ENCODE results near the gene COMMD10. TPM values are rescaled to one million over a fixed set of nuclear protein-coding genes. Genes with fewer than 3 reads are reported as not detected.

The COMMD10 gene
- total and polyA plus RNA-seq, 10 donors, result 16.6 to 55.4 (median 42.9) TPM

DNA sequence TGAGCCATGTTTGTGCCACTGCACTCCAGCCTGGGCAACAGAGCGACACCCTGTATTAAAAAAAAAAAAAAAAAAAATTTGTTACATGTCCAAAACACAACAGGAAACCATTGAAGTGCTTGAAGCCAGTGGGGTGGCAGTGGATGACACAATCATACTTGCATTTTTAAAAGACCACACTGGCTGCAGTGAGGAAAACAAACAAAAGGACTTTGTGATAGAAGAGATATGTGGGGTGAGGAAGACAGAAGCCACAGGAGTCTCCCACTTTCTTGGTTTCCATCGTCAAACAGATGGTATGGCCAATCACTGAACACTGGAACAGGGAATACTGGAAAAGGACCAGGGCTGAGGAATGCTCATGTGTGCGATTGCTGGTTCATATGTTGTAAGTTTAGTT, 20.9 kb upstream of the COMMD10 start:
- Histone ChIP-seq H3K4me1 (peaks cover 0 to 5% (median 2%) of the 10 kb centered on the region in 6 donors), H3K36me3 (no peaks in the 10 kb centered on the region), H3K9me3 (no peaks in the 10 kb centered on the region), H3K4me3 (no peak overlapping the region), H3K27me3 (replicated peaks in 1 of 7) (peaks cover 0 to 12% (median 0%) of the 10 kb centered on the region in 7 donors), H3K27ac (no peak overlapping the region)
- intact Hi-C loops (cut with DNase I; ENCODE audit: low total_unique reads), result loop anchor here (10.0 kb wide), 1 partner anchor 219 kb away; the partner anchor contains the start of genes AP3S1 and ATG12
- TF ChIP-seq, protein P1, sequence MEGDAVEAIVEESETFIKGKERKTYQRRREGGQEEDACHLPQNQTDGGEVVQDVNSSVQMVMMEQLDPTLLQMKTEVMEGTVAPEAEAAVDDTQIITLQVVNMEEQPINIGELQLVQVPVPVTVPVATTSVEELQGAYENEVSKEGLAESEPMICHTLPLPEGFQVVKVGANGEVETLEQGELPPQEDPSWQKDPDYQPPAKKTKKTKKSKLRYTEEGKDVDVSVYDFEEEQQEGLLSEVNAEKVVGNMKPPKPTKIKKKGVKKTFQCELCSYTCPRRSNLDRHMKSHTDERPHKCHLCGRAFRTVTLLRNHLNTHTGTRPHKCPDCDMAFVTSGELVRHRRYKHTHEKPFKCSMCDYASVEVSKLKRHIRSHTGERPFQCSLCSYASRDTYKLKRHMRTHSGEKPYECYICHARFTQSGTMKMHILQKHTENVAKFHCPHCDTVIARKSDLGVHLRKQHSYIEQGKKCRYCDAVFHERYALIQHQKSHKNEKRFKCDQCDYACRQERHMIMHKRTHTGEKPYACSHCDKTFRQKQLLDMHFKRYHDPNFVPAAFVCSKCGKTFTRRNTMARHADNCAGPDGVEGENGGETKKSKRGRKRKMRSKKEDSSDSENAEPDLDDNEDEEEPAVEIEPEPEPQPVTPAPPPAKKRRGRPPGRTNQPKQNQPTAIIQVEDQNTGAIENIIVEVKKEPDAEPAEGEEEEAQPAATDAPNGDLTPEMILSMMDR (IDR thresholded peaks at IDR 0.05 in 8 of 11, conservative IDR thresholded peaks at IDR 0.05 in 3 of 11), result no peak
- TF ChIP-seq POLR2AphosphoS5 (IDR thresholded peaks at IDR 0.05) (no peak), POLR2A (IDR thresholded peaks at IDR 0.05) (no peak)
- 82 to 91% (median 89%) methylated on average over 3 of the region's 3 CpGs for WGBS, 5 donors
- DNase-seq, result no peak

DNA sequence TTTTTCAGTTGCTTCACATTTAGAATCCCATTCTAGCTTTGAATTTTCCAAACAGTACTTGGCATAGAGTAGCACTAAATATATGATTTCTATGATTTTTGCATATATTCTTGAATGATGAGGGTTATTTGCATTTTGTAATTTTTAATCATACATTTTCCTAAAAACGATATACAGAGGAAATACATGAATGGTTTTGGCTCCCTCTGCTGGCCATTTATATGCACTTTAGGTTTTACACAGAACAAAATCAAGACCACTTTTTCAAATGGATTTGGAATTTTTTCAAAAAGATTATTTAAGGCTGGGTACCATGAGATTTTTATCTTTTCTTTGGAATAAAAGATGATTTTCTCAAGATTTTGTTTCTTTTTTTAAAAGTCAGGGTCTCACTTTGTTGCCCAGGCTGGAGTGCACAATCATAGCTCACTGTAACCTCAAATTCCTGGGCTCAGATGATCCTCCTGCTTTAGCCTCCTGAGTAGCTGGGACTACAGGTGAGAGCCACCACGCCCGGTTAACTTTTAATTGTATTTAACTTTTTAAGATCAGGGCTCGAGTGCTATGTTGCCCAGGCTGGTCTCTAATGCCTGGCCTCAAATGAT, 16.7 kb upstream of the COMMD10 start:
- no peak for DNase-seq
- no peak overlapping the region for H3K27ac ChIP-seq
- 21 to 35% (median 27%) methylated on average over 4 of the region's 4 CpGs for WGBS, 5 donors
- H3K4me3 ChIP-seq, result no peak overlapping the region
- no peaks in the 10 kb centered on the region for H3K9me3 ChIP-seq
- no peak for TF ChIP-seq POLR2AphosphoS5 (IDR thresholded peaks at IDR 0.05)
- TF ChIP-seq, protein P1 (IDR thresholded peaks at IDR 0.05 in 8 of 11, conservative IDR thresholded peaks at IDR 0.05 in 3 of 11), result peak; percentile 39 to 85 (median 76)
- H3K27me3 ChIP-seq (replicated peaks in 1 of 7), result peaks cover 0 to 5% (median 0%) of the 10 kb centered on the region in 7 donors
- H3K4me1 ChIP-seq, result peaks cover 0 to 5% (median 2%) of the 10 kb centered on the region in 6 donors
- intact Hi-C loops (cut with DNase I; ENCODE audit: low total_unique reads), result loop anchor here (2.0 to 10.0 kb wide), 2 partner anchors 223 to 435 kb away; partner anchors contain the start of genes AP3S1 and ATG12
- H3K36me3 ChIP-seq, result no peaks in the 10 kb centered on the region

- DNase-seq, result no peak
- Histone ChIP-seq H3K27ac (no peak overlapping the region), H3K4me3 (no peak overlapping the region), H3K36me3 (no peaks in the 10 kb centered on the region), H3K9me3 (no peaks in the 10 kb centered on the region), H3K4me1 (peaks cover 0 to 13% (median 2%) of the 10 kb centered on the region in 6 donors), H3K27me3 (replicated peaks in 1 of 7) (peaks cover 0 to 5% (median 0%) of the 10 kb centered on the region in 7 donors)
- intact Hi-C loops (cut with DNase I; ENCODE audit: low total_unique reads), result no loop called here
- TF ChIP-seq POLR2AphosphoS5 (IDR thresholded peaks at IDR 0.05), result no peak
- TF ChIP-seq, protein P1 (IDR thresholded peaks at IDR 0.05 in 8 of 11, conservative IDR thresholded peaks at IDR 0.05 in 3 of 11), result no peak
- no peak for TF ChIP-seq POLR2A (IDR thresholded peaks at IDR 0.05)
- WGBS, 5 donors, result 94 to 100% (median 95%) methylated on average over 1 of the region's 1 CpG
These were observed 13.6 kb upstream of the COMMD10 start for GRCh38 chr5:116071211-116071610.

- TF ChIP-seq, protein P1 (IDR thresholded peaks at IDR 0.05 in 8 of 11, conservative IDR thresholded peaks at IDR 0.05 in 3 of 11), result no peak
- TF ChIP-seq POLR2A (IDR thresholded peaks at IDR 0.05) (no peak), POLR2AphosphoS5 (IDR thresholded peaks at IDR 0.05) (no peak)
- Histone ChIP-seq H3K27me3 (replicated peaks in 1 of 7) (no peaks in the 10 kb centered on the region), H3K9me3 (no peaks in the 10 kb centered on the region), H3K4me1 (peaks cover 0 to 20% (median 8%) of the 10 kb centered on the region in 6 donors), H3K36me3 (peaks cover 0 to 4% (median 0%) of the 10 kb centered on the region in 6 donors), H3K4me3 (no peak overlapping the region), H3K27ac (no peak overlapping the region)
- intact Hi-C loops (cut with DNase I; ENCODE audit: low total_unique reads), result no loop called here
- WGBS, 5 donors, result 39 to 50% (median 43%) methylated on average over 6 of the region's 6 CpGs
- DNase-seq, result no peak
These were observed 9.5 kb upstream of the COMMD10 start for GRCh38 chr5:116075191-116075831.
